GM21360 (cell line): ENCODE measurements around the gene MB21D2.
A peak's percentile ranks its signal among the peaks of the same experiment; 100 is the strongest.
"Not testable (repeated sequence)": the region's sequence is repeated elsewhere in the genome, so short reads cannot be mapped to it uniquely, and the experiment has no call there.

Experiments used
- ATAC-seq: cut with Tn5 transposase; IDR thresholded peaks from one replicate; pipeline ENCODE4 v1.9.1; 2021; ENCODE audit warnings: mild to moderate bottlenecking, moderate library complexity; ENCODE audit not compliant: unreplicated experiment

MB21D2 gene

GRCh38 chr3:192917404-192918274 is at the start of gene MB21D2:
MB21D2 (minus strand) TSS chr3:192917856; CDS start chr3:192917840, 16 bp downstream.
- peak; percentile 63 for ATAC-seq

DNA sequence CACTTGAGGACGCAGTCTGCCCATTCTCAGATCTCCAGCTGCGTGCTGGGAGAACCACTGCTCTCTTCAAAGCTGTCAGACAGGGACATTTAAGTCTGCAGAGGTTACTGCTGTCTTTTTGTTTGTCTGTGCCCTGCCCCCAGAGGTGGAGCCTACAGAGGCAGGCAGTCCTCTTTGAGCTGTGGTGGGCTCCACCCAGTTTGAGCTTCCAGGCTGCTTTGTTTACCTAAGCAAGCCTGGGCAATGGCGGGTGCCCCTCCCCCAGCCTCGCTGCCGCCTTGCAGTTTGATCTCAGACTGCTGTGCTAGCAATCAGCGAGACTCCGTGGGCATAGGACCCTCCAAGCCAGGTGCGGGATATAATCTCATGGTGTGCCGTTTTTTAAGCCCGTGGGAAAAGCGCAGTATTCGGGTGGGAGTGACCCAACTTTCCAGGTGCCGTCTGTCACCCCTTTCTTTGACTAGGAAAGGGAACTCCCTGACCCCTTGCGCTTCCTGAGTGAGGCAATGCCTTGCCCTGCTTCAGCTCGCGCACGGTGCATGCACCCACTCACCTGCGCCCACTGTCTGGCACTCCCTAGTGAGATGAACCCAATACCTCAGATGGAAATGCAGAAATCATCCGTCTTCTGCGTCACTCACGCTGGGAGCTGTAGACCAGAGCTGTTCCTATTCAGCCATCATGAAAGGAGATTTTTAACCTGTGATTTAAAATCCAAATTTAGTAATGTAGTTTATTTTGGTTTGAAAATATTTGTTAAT is 47.5 kb upstream of the MB21D2 start:
- ATAC-seq = not testable (repeated sequence)

GRCh38 chr3:192959773-192960172 is 42.1 kb upstream of the MB21D2 start:
- ATAC-seq = no peak

DNA sequence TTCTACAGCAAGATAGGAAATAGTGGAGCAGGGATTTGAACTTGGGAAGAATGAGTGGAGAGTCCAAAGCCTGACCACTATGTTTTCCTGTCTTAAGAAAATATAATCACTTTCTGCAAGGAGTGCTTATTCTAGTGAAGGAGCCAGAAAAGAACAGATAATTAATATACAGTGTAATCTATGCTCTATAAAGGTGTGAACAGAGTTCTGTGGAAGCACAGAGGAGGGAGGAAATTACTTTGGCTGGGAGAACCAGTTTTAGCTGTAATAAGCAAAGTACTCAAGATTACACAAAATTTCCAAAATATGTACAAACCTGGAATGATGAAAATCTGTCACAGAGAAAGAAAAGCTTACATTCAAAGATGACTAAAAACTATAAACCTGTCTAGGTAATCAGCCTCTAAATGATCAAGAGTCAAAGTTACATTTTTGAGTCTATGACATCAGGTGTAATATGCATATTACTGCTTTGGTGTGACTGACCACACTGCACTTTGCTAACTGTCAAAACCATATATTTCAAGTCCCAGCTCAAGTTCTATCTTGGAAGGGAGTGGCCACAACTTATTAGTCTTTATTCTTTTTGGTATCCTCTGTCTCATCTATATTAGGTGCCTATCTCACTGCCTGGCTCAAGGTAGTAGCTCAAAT is 40.7 kb upstream of the MB21D2 start:
- ATAC-seq = no peak

DNA sequence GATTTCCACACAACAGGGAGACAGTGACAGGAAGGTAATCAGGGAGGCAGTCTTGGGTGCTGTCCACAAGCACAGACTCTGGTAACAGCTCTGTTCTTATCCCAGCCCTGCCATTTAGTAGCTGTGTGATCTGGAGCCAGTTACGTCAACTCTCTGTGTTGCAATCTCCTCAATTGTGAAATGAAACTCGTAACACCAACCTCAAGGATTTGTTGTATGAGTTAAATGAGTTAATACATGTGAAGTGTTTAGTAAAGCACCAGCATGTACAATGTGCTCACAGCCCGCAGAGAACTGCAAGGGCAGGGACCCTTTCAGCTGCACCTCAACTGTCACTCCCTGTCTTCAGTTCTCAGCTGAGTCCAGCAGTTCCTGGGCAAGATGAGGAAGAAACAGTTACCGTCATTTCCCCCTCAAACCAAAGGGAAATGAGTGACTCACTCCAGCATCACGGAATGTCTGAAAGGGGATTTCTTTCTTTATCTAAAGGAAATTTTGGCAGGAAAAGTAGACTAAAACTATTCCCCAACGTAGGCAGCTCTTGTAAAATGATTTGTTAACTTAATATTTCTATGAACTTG is 39.9 kb upstream of the MB21D2 start:
- ATAC-seq = no peak

- no peak for ATAC-seq
Measured at GRCh38 chr3:192953926-192954325, 36.3 kb upstream of the MB21D2 start.

GRCh38 chr3:192947421-192947820 is 29.8 kb upstream of the MB21D2 start:
- ATAC-seq = no peak

GRCh38 chr3:192943393-192943792 is 25.7 kb upstream of the MB21D2 start:
- ATAC-seq = no peak

GRCh38 chr3:192942625-192943024 is 25.0 kb upstream of the MB21D2 start:
- ATAC-seq = no peak

- ATAC-seq = no peak
Measured at GRCh38 chr3:192940129-192940528, 22.5 kb upstream of the MB21D2 start.

DNA sequence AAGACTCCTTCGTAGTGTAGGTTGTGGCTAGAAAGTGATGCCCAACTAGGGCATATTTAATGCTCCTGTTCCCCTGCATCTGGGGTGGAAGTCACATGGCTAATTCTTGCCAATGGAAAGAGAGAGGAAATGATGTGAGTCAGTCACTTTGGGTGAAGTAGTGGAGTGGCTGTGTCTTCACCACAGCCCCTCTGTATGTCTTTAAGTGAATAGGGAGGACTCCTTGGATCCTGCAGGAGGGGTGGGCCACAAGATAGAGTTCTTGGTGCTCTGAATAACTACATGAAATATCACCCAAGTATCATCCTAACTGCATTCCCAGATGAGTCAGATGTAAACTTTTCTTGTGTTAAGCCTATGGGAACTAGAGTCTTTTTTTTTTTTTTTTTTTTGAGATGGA is 17.8 kb upstream of the MB21D2 start:
- ATAC-seq = no peak

DNA sequence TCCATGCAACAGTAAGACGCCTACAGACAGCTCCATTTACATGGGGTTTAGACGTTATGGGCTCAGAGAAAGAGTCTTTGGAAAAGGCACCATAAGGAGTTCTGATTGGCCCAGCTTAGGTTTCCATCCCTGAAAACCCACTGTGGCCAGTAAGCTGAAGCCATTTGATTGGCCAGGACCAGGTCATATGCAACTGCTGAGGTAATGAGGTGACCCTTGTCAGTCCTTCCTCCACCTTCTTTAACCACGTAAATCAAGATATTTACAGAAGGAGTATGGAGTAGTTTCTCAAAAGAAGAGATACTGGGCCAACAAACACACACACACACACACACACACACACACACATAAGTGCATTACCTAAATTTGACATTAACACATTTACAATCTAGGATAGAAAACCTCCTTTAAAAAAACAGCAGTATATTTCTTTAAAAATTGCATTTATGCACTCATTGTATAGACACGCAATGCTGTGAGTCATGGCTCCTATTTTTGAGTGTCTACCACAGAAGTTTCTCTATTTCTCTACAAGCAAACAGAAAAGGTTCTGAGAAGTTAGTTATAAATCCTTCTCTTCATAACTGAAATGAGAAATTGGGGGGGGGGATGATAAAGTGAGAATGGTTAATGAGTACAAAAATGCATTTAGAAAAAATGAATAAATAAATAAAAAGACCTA is 16.3 kb upstream of the MB21D2 start:
- ATAC-seq = no peak

GRCh38 chr3:192933259-192933658 is 15.6 kb upstream of the MB21D2 start:
- ATAC-seq = no peak

GRCh38 chr3:192931825-192932224 is 14.2 kb upstream of the MB21D2 start:
- no peak for ATAC-seq

GRCh38 chr3:192930577-192930976 is 12.9 kb upstream of the MB21D2 start:
- no peak for ATAC-seq

DNA sequence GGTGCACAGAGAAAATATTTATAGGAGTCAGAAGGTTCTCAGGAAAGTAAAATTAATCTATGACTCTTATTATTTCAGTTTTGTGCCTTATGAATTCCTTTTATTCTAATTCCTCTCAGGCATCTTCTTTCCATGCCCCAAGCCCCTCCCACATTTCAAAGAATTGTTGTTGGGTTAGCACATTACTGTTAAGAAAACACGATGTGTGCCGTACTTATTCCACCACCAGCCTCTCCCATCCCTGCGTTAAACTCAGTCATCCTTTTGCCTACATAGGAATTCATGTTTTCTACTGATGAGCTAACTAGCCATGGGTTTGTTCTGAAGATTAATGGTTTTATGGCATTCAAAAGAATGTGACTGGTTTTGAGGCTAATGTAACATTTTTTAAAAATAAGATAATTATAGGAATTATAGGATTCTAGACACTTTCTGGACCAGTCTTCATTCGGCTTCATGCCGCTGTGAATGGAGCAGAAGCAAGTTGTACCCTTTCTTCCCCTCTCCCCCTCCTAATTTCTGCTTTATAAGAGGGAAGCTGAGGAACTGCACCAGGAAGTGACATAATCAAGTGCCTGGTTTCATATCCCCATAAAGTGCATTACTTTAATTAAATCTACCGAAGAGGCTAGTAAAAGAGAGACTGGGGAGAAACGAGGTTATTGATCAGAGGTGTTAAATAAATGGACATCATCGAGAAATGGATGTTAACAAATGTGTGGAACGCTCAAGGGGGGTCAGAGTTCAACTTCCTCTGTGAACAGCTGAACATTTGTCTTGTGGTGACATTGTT is 12.3 kb upstream of the MB21D2 start:
- ATAC-seq = no peak

DNA sequence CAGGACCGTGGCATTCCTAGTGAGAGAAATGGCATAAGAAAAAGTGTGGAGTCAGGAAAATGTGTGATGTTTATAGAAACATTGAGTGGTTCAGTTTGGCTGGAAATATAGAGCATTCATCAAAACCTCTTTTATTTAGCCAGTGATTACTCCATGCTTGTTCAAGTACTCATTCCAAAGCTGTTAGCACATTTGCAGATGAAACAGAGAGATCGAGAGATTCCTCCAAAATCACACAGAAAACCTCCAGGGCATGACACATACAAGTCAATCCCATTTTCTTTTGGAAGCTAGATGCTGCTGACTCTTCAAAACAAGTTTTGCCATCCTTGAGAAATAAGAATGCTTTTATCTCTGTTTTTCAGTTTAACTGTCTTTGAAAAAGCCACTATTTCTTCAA is 11.5 kb upstream of the MB21D2 start:
- ATAC-seq = no peak

- no peak for ATAC-seq
Measured at GRCh38 chr3:192928720-192929119, 11.1 kb upstream of the MB21D2 start.

- ATAC-seq = no peak
Measured at GRCh38 chr3:192928016-192928415, 10.4 kb upstream of the MB21D2 start.

DNA sequence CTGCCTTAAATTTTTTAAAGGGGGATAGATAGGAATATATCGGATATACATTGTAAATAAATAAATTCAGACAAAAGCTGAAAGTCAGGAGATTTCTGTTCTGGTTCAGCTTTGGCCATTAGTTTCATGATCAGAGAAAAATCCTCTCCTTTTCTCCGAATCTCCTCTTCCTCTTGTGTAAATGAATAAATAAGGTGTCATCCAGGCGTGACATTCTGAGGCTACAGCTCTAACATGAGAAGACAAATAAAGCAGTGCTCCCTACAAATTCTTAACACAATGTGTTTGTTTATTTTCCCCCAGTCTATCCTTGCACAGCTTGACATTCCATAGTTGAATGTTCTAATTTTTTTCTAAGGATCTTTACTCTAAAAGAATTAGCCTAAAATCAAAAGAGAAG is 9.4 kb upstream of the MB21D2 start:
- ATAC-seq = no peak
